ENCODE data around the gene HCRTR2. TPM values are rescaled to one million over a fixed set of nuclear protein-coding genes. Genes with fewer than 3 reads are reported as not detected.
"Not testable (repeated sequence)": the region's sequence is repeated elsewhere in the genome, so short reads cannot be mapped to it uniquely, and the experiment has no call there.

The HCRTR2 gene
- total RNA-seq, 1 donor from 2014 or later, result not detected

DNA sequence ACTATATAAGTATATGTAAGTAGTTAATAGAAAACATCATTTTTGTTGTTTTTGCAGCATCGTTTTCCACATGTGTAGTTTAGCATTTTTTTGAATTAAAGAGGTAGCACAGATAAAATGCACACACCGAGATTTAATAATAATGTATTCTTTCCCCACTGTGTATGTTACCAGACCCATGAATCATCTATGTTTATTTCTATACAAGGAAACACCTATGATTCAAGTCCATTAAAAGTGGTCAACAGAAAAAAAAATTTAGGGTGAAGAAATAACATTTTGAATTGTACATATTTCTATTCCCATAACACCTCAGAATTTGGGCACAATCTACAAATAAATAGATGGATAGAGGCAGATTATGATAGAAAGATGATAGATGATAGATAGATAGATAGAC is 31.7 kb upstream of the HCRTR2 start:
- no peak overlapping the region for H3K4me3 ChIP-seq (ENCODE audit: low read depth, low read length)
- no peak for TF ChIP-seq CTCF (conservative IDR thresholded peaks at IDR 0.05; ENCODE audit: low read depth, low read length)
- DNase-seq (ENCODE audit: low read depth), result no peak

- H3K4me3 ChIP-seq (ENCODE audit: low read depth, low read length), result no peak overlapping the region
- no peak for DNase-seq (ENCODE audit: low read depth)
- no peak for TF ChIP-seq CTCF (conservative IDR thresholded peaks at IDR 0.05; ENCODE audit: low read depth, low read length)
Measured at GRCh38 chr6:55153284-55153683, 21.0 kb upstream of the HCRTR2 start.

- DNase-seq (ENCODE audit: low read depth); H3K4me3 ChIP-seq (ENCODE audit: low read depth, low read length): not testable (repeated sequence)
Measured at GRCh38 chr6:55158784-55159183, 15.5 kb upstream of the HCRTR2 start.

- no peak overlapping the region for H3K4me3 ChIP-seq (ENCODE audit: low read depth, low read length)
- no peak for DNase-seq (ENCODE audit: low read depth)
- TF ChIP-seq CTCF (conservative IDR thresholded peaks at IDR 0.05; ENCODE audit: low read depth, low read length), result no peak
Measured at GRCh38 chr6:55167860-55168259, 6.5 kb upstream of the HCRTR2 start.

DNA sequence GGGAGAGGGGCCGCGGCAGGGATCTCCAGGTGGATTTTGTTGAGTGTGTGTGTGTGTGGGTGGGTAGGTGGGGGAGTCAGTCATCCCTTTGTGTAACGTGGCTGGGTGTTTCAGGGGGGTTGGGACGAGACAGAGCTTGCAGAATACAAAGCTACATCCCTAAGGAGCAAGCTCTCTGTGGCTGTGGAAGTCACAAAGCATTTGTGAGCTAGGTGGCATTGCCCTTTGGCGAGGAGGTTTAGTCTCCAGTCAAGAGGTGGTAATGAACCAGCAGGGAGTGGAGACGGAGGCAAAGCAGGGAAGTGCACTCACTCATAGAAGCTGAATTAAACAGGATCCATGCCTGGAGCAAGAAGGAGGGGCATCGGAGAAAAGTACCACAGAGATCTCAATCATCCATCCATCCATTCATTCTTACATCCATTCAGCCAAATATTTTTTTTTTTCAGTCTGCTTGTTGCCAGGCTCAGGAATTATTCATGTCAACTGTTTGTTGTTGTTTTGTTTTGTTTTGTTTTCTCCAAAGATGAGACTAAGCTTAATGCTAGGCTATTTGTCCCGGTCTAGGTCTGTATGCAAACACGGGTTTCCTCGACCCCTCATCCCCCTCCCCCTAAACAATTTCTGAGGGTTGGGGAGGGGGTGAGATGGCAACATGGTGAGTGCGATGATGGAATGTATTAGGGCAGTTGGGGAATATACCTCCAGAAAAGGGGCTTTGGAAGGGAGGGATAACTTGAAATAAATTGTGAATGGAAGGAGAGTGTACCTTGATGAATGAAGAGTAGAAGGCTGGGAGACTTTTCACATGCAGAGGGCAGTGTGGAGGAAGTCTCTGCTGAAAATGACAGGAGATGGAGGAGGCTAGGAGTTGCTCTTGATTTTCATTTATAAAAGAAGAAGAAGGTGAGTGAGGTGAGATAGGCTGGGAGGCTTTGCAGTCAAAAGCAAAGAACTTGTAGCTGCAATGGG is 1.0 kb downstream of the HCRTR2 start:
- H3K4me3 ChIP-seq (ENCODE audit: low read depth, low read length), result no peak overlapping the region
- no peak for DNase-seq (ENCODE audit: low read depth)
- TF ChIP-seq CTCF (conservative IDR thresholded peaks at IDR 0.05; ENCODE audit: low read depth, low read length), result no peak

GRCh38 chr6:55176958-55177357 is 2.6 kb downstream of the HCRTR2 start:
- H3K4me3 ChIP-seq (ENCODE audit: low read depth, low read length), result no peak overlapping the region
- no peak for TF ChIP-seq CTCF (conservative IDR thresholded peaks at IDR 0.05; ENCODE audit: low read depth, low read length)
- no peak for DNase-seq (ENCODE audit: low read depth)

DNA sequence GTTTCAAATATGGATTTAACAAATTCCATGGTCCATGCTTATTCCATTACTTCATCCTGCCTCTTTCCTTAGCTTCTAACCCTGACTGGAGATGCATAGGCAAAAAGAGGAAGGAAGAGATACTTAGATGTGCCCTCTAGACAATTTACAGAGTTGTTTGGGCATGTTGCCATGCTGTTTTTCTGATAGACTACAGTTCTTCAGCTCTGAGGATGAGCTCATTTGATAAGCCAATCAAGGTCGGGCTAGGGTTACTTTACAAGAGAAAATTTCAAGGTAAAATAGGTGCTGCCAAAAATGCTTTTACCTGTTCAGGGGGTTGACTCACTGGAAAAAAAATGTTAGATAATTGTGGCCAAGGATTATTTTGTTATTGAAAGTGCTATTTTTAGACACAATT is 5.9 kb downstream of the HCRTR2 start:
- no peak for TF ChIP-seq CTCF (conservative IDR thresholded peaks at IDR 0.05; ENCODE audit: low read depth, low read length)
- H3K4me3 ChIP-seq (ENCODE audit: low read depth, low read length), result no peak overlapping the region
- no peak for DNase-seq (ENCODE audit: low read depth)
